ENCODE results near the gene MYH1.

DNA sequence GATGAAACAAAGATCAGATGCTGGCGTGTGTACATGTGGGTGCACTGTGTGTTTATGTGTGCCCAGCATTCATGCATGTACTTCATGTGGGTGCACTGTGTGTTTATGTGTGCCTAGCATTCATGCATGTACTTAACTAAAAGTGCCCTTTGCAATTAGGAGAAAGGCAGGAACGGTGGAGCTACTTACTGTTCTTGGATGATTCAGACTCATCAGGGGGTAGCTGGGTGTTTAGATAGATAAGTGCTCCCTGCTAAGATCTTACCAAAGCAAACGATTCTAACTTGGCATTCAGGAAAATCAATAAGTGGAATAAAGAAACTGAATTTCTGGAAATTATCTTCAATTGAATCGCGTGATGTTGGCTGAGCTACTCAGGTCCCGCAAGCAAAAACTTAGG, 39.7 kb upstream of the MYH1 start:
- TF ChIP-seq, protein P1, sequence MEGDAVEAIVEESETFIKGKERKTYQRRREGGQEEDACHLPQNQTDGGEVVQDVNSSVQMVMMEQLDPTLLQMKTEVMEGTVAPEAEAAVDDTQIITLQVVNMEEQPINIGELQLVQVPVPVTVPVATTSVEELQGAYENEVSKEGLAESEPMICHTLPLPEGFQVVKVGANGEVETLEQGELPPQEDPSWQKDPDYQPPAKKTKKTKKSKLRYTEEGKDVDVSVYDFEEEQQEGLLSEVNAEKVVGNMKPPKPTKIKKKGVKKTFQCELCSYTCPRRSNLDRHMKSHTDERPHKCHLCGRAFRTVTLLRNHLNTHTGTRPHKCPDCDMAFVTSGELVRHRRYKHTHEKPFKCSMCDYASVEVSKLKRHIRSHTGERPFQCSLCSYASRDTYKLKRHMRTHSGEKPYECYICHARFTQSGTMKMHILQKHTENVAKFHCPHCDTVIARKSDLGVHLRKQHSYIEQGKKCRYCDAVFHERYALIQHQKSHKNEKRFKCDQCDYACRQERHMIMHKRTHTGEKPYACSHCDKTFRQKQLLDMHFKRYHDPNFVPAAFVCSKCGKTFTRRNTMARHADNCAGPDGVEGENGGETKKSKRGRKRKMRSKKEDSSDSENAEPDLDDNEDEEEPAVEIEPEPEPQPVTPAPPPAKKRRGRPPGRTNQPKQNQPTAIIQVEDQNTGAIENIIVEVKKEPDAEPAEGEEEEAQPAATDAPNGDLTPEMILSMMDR (IDR thresholded peaks at IDR 0.05), result no peak
- no peak for TF ChIP-seq ZFX (IDR thresholded peaks at IDR 0.05; ENCODE audit: borderline replicate concordance)

All from 22Rv1 (cell line).